ENCODE results near the gene NAB2. TPM values are rescaled to one million over a fixed set of nuclear protein-coding genes. Genes with fewer than 3 reads are reported as not detected.

NAB2 gene
- total and polyA plus RNA-seq, 2 of the 8 experiments (the other 6 are each of a cell fraction or from before 2014, with no cell fraction given): 20.9 to 23.5 TPM

GRCh38 chr12:57086493-57087009 is 2.4 kb upstream of the NAB2 start:
- Histone ChIP-seq H4K5ac (ENCODE audit: insufficient read length, low read depth, low read length) (peak overlapping the region; percentile 81), H2AK5ac (ENCODE audit: low read depth, low read length) (no peak overlapping the region), H3K79me1 (ENCODE audit: low read depth, low read length) (peaks cover 4% of the 10 kb centered on the region; the same call in 1 of the 2 replicates), H4K20me1 (replicated peaks in 1 of 2; ENCODE audit: control insufficient read depth in 1 of 2, insufficient read depth in 2 of 2, low read length in 2 of 2) (peaks cover 2 to 8% of the 10 kb centered on the region in 2 experiments), H3K4ac (replicated peaks; ENCODE audit: insufficient read length, low read depth, low read length) (peak overlapping the region; percentile 47), H4K91ac (replicated peaks; ENCODE audit: insufficient read length, low read length) (peak overlapping the region; percentile 84), H2BK20ac (ENCODE audit: low read length) (no peak overlapping the region), H2BK12ac (ENCODE audit: low read depth, low read length) (peak overlapping the region; percentile 97; the same call in 1 of the 2 replicates), H3K27ac (ENCODE audit: low read depth, low read length) (peak overlapping the region; percentile 57), H3K36me3 (ENCODE audit: control insufficient read depth in 2 of 4, insufficient read depth in 4 of 4, low read length in 3 of 4) (peaks cover 0 to 4% (median 1%) of the 10 kb centered on the region in 4 experiments; a peak in 1 of 8 replicates), H3K9ac (replicated peaks in 1 of 4; ENCODE audit: extremely low read depth in 1 of 4, low read depth in 3 of 4, low read length in 3 of 4) (peak overlapping the region in 3 of 4 experiments; percentile 49 to 80 (median 54); a peak in 5 of 7 replicates), H3K4me2 (ENCODE audit: insufficient read depth in 1 of 2, low read depth in 2 of 2, low read length in 2 of 2) (peak overlapping the region; percentile 81 to 89), H3K79me2 (ENCODE audit: control insufficient read depth in 1 of 2, insufficient read depth in 2 of 2, low read length in 2 of 2) (peaks cover 0 to 18% of the 10 kb centered on the region in 2 experiments; a peak in 1 of 4 replicates), H3K23me2 (ENCODE audit: low read depth, low read length) (peaks cover 25% of the 10 kb centered on the region), H3K4me1 (replicated peaks in 1 of 4; ENCODE audit: control insufficient read depth in 3 of 4, insufficient read depth in 4 of 4, low read length in 3 of 4) (peaks cover 0 to 16% (median 10%) of the 10 kb centered on the region in 4 experiments; a peak in 5 of 7 replicates), H4K8ac (ENCODE audit: extremely low read depth, insufficient read depth, low read length) (peak overlapping the region; percentile 89; the same call in 1 of the 2 replicates), H2BK15ac (ENCODE audit: low read length) (no peak overlapping the region), H3K23ac (ENCODE audit: insufficient read length) (no peak overlapping the region), H3K27me3 (replicated peaks in 1 of 4; ENCODE audit: control insufficient read depth in 3 of 4, extremely low read depth in 1 of 4, insufficient read depth in 3 of 4, low read length in 3 of 4) (no peaks in the 10 kb centered on the region), H3K14ac (ENCODE audit: insufficient read length) (no peak overlapping the region), H3K9me3 (ENCODE audit: insufficient read depth in 2 of 2, low read depth in 1 of 2, low read length in 1 of 2) (no peaks in the 10 kb centered on the region), H2BK5ac (ENCODE audit: low read depth, low read length) (peak overlapping the region; percentile 96), H2BK120ac (replicated peaks; ENCODE audit: low read depth, low read length) (no peak overlapping the region), H3K4me3 (ENCODE audit: extremely low read depth in 1 of 4, insufficient read depth in 2 of 4, low read depth in 3 of 4, low read length in 4 of 4) (peak overlapping the region; percentile 57 to 79 (median 72)), H3K18ac (ENCODE audit: extremely low read depth, low read length) (peak overlapping the region; percentile 78), H3K56ac (replicated peaks; ENCODE audit: insufficient read length, low read depth, low read length) (peak overlapping the region; percentile 64), H2AFZ (ENCODE audit: low read length) (peak overlapping the region; percentile 88; the same call in 1 of the 2 replicates)
- peak in 1 of 2 experiments; percentile 72 for DNase-seq (ENCODE audit: low read depth in 1 of 2, low spot score in 2 of 2)
- FAIRE-seq: no peak
- ChIA-PET CTCF (ENCODE audit: partially characterized antibody) (interaction anchor here (1.4 to 14.0 kb wide), 5 partner anchors 15 to 87 kb away, joined by 3 to 325 read pairs (median 4); partner anchors contain the start of genes STAT6 and TAC3), POLR2A (ENCODE audit: partially characterized antibody) (interaction anchor here (0.7 to 16.5 kb wide), 13 partner anchors 8 to 408 kb away, joined by 3 to 352 read pairs (median 5); partner anchors contain the start of genes LRP1, NEMP1, SHMT2 and STAT6)
- WGBS, 2 experiments (ENCODE audit: extremely low coverage in 1 of 2, insufficient coverage in 1 of 2, insufficient read length in 1 of 2, insufficient replicate concordance in 2 of 2, low coverage in 1 of 2, low lambda C conversion rate in 2 of 2, missing lambda C conversion rate in 1 of 2): 2% methylated on average over 14 of the region's 14 CpGs; no CpG with 5 or more reads in 1 of the 2 experiments
- TF ChIP-seq POLR2A (IDR thresholded peaks at IDR 0.05; ENCODE audit: control extremely low read depth in 1 of 2, low read depth in 2 of 2, low read length in 2 of 2): peak in 1 of 2 experiments; percentile 57; a peak in 1 of 3 replicates
- no peak for TF ChIP-seq TAF7 (optimal IDR thresholded peaks at IDR 0.05; ENCODE audit: borderline replicate concordance, low read depth, low read length)
- peak in 1 of 2 experiments; percentile 24; a peak in 1 of 4 replicates for TF ChIP-seq HDAC2 (IDR thresholded peaks at IDR 0.05; ENCODE audit: borderline replicate concordance in 1 of 2, low read depth in 2 of 2, low read length in 2 of 2)
- TF ChIP-seq SP1 (IDR thresholded peaks at IDR 0.05; ENCODE audit: low read depth, low read length): peak; percentile 31; the same call in 1 of the 2 replicates
- peak; percentile 89 for TF ChIP-seq EGR1 (IDR thresholded peaks at IDR 0.05; ENCODE audit: borderline replicate concordance, low read depth, low read length)
- no peak for TF ChIP-seq RFX5 (IDR thresholded peaks at IDR 0.05; ENCODE audit: borderline replicate concordance, low read depth, low read length)
- peak; percentile 10 to 14; a peak in 2 of 4 replicates for TF ChIP-seq RAD21 (IDR thresholded peaks at IDR 0.05 in 1 of 2, conservative IDR thresholded peaks at IDR 0.05 in 1 of 2; ENCODE audit: low read depth in 2 of 2, low read length in 2 of 2)
- TF ChIP-seq SP4 (IDR thresholded peaks at IDR 0.05; ENCODE audit: low read length): peak; percentile 62; the same call in 1 of the 2 replicates
- 0 out of 4 replicates have a peak, but pooled peaks of 1 of the 2 experiments have one; percentile 38 for TF ChIP-seq SIN3A (conservative IDR thresholded peaks at IDR 0.05 in 1 of 2, IDR thresholded peaks at IDR 0.05 in 1 of 2; ENCODE audit: low read depth in 1 of 2, low read length in 2 of 2)
- TF ChIP-seq MAFK (IDR thresholded peaks at IDR 0.05; ENCODE audit: low read depth, low read length): no peak
- TF ChIP-seq HDAC6 (IDR thresholded peaks at IDR 0.05; ENCODE audit: low read depth, low read length): no peak
